CD4-positive, alpha-beta T cell treated with Interleukin-4 for 1 hour (primary cell): ENCODE results near the gene GNAQ.
"Not testable (repeated sequence)": the region's sequence is repeated elsewhere in the genome, so short reads cannot be mapped to it uniquely, and the experiment has no call there.

Experiments
- DNase-seq, 2 donors: peaks; one replicate each; pipeline ENCODE4 v3.0.0-alpha.2; 2020 to 2022

GNAQ gene

DNA sequence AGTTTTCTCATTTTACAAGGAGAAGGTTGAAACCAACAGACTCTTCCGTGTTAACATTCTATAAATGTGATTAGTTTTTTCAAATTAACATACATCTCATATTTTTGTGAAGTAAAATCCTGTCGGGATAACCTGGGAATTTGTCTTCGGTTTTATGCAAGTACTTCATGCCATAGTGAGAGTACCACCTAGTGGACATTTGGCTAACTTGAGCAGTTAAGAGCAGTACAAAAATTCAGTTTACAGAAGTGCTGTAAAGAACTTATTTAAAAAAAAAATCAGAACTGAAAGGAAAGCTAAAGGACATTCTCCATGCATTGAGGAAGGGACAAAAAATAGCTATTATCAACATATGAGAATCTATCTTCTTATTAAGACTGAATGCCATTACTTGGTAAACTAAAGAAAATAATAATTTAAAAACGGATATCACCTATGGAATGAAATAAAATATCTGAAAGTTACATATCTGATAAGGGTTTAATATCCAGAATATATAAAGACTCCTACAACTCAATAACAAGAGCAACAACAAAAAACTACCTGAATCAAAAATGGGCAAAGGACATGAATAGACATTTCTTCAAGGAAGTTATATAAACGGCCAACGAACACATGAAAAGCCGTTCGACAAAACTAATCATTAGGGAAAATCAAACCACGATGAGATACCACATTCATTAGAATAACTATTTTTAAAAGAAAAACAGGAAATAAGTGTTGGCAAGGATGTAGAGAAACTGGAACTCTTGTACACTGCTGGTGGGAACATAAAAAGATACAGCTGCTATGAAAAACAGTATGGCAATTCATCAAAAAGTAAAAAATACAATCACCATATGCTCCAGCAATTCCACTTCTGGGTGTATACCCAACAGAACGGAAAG is 266.5 kb downstream of the GNAQ start:
- no peak for DNase-seq

- DNase-seq: no peak
These were observed 268.0 kb downstream of the GNAQ start for GRCh38 chr9:77763566-77763965.

DNA sequence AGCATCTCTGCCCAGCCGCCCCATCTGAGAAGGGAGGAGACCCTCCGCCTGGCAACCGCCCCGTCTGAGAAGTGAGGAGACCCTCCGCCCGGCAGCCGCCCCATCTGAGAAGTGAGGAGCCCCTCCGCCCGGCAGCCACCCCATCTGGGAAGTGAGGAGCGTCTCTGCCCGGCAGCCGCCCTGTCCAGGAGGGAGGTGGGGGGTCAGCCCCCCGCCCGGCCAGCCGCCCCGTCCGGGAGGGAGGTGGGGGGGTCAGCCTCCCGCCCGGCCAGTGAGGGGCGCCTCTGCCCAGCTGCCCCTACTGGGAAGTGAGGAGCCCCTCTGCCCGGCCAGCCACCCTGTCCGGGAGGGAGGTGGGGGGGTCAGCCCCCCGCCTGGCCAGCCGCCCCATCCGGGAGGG is 270.7 kb downstream of the GNAQ start:
- DNase-seq: not testable (repeated sequence)

DNA sequence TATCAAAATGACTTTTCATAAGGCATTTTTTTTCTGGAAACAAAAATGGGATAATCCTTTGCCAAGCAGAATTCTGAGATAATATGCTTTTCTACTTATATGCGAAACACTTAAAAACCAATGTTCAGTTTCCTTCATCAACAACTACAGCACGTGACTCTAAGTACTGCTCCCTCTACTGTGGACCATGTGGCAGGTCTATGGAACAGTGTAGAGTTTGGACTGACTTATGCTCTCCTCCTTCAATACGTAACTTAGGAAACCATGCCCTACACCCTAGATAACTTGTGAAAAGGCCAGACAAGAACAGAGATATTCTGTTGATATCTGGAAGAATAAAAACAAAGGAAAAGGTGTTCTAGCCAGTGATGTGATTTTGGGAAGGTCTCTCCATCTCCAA is 272.2 kb downstream of the GNAQ start:
- no peak for DNase-seq

DNA sequence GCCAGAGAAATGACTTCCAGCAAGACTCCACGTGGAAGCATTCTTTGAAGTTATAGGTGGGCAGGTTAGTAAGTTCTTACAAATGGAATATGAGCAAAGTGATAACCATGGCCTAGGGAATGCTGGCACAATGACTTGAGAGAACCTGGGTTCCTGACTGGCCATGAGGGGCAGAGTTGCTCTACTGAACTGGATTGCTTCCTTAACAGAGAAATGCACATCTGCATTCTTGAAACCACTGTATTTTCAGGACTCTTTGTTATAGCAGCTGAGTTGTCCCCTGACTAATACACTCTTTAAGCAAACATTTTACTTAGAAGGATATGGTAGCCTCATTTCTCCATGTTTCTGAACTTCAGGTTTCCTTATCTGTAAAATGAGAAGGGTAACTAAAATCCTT is 275.2 kb downstream of the GNAQ start:
- DNase-seq: no peak

GRCh38 chr9:77753180-77753579 is 278.4 kb downstream of the GNAQ start:
- DNase-seq: no peak

GRCh38 chr9:77752554-77752953 is 279.1 kb downstream of the GNAQ start:
- DNase-seq: no peak

DNA sequence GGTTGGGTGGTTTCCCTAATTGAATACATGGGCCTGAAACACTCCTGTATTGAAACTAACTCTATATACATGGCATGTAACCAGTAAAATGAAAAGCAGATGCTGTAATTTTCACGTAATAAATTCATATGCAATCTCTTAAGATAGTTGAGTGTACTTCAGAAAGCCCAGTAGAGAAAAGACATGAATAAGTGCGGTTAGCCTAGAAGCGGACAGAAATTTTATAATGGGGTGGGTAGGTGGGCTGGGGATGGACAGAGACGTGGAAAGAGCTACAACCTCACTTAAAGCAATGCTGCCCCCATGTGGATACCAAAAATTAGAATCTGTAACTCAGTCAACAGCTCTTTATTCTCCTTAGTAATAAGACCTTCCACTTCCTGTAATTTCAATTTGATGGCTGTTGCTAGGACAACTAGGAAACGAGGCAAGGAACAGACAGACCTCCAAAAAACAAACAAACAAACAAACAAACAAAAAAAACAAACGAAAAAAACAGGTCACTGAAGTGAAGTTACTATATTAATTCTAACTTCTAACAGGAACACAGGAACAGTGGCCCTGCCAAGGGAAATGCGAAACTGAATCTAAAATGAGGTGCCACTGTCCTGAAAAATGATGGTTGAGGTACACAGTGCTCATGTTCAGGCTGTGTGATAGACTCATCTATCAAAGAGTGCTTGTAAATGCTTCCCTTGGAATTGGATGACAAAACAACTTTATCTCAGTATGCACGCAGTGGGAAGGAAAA is 280.1 kb downstream of the GNAQ start:
- peak in 1 of 2 donors; percentile 42 for DNase-seq

GRCh38 chr9:77750981-77751340 is 280.6 kb downstream of the GNAQ start:
- no peak for DNase-seq

- no peak for DNase-seq
These were observed 281.3 kb downstream of the GNAQ start for GRCh38 chr9:77750284-77750683.

- DNase-seq: no peak
These were observed 283.3 kb downstream of the GNAQ start for GRCh38 chr9:77748214-77748772.

DNA sequence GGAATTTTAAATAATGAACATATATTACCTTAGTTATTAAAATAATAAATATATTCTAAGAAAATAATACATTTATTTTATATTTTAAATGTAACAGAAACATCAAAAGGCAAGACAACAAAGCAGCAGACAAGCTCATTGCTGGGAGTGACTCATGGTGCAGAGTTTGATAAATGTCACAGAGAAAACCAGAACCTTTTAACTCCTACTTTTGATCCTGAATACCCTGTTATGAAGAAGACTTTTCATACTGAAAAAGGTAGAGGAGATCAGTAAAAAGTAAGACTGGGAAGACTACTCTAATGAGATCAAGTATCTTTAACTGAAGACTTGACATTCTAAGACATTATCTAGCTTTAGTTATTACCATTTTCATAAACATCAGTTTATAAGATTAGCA is 284.4 kb downstream of the GNAQ start:
- no peak for DNase-seq

- no peak for DNase-seq
These were observed 286.7 kb downstream of the GNAQ start for GRCh38 chr9:77744841-77745430.

GRCh38 chr9:77743386-77743785 is 288.2 kb downstream of the GNAQ start:
- DNase-seq: no peak

GRCh38 chr9:77738932-77739331 is 292.7 kb downstream of the GNAQ start:
- no peak for DNase-seq

- DNase-seq: no peak
These were observed 296.1 kb downstream of the GNAQ start for GRCh38 chr9:77735494-77735893.

DNA sequence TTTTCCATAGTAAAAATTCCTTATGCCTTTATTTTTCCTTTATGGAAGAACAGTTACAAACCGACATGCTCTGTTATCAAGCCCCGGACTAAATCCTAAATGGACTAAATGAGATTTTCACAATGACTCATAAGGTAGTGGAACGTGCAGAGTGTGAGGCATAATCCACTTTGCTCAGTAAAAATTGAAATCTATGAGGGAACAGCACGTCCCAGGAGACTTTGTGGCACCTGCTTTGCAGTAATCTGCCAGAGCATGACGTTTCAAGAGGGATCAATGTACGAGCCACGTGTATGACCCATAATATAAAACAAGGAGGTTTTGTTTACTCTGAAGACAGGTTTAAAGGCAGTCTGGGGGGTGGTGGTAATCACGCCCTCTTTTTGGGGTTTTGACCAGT is 299.7 kb downstream of the GNAQ start:
- no peak for DNase-seq

GRCh38 chr9:77731008-77731698 is 300.5 kb downstream of the GNAQ start:
- DNase-seq: no peak

- no peak for DNase-seq
These were observed 302.4 kb downstream of the GNAQ start for GRCh38 chr9:77729177-77729576.

DNA sequence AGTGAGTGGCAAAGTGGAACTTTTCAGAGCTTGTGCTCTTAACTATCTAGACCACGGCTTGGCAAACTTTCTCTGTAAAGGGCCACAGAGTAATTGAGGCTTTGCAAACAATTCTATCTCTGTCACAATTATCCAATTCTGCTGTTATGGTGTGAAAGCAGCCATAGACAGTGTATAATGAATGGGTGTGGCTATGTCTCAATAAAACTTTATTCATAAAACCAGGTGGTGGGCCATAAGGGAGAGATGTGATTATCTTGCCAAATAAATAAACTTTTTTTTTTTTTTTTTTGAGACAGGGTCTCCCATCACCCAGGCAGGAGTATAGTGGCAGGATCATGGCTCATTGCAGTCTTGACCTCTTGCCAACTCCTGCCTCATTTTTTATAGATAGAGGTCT is 304.8 kb downstream of the GNAQ start:
- no peak for DNase-seq

GRCh38 chr9:77726289-77726688 is 305.3 kb downstream of the GNAQ start:
- no peak for DNase-seq

DNA sequence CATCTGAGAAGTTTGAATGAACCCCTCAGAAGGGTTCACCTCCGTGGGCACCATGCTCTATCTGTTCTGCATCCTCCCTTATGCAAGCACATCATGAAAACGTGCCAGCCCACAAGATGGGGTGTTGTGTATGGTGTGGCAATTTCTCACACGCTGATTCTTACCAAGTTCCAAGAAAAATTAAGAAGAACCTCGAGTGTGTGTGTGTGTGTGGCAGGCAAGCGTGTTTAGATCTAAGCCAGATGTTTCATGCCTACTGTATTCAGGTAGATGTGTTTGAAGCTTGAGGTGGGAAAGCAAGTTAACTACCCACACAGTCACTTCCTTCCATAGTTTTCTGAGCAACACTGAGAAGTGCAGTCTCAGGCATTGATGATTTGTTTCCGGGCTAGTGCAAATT is 305.8 kb downstream of the GNAQ start:
- DNase-seq: no peak
